Kidney epithelial cell (primary cell): ENCODE data around the gene ADCY10. TPM values are rescaled to one million over a fixed set of nuclear protein-coding genes. Genes with fewer than 3 reads are reported as not detected.
A peak's percentile ranks its signal among the peaks of the same experiment; 100 is the strongest.

Experiments used
- DNase-seq: peaks from one replicate; pipeline ENCODE4 v3.0.0-alpha.2; 2010; ENCODE audit warnings: low read depth
- H3K27me3 ChIP-seq: 2 replicates; pipeline ENCODE4 v1.6.0; 2011; ENCODE audit warnings: low read length; ENCODE audit not compliant: control insufficient read depth, insufficient read depth
- H3K36me3 ChIP-seq: 2 replicates; pipeline ENCODE4 v1.5.1; 2011; ENCODE audit warnings: low read length; ENCODE audit not compliant: control insufficient read depth, insufficient read depth
- H3K4me3 ChIP-seq: 2 replicates; pipeline ENCODE4 v1.5.1; 2011; ENCODE audit warnings: low read depth, mild to moderate bottlenecking, control low read depth, low read length
- total RNA-seq: library from RNA; depleted of rRNA; stranded (reverse); fragments of >200 nt; gene quantifications from 2 replicates; pipeline ENCODE4 v1.2.3, GENCODE V29; 2015
- TF ChIP-seq, protein P1 (sequence below): IDR thresholded peaks from 2 replicates; pipeline ENCODE4 v1.5.1; 2011; ENCODE audit warnings: mild to moderate bottlenecking, moderate library complexity, low read length, control low read depth, inconsistent platforms; ENCODE audit not compliant: insufficient read depth, poor library complexity, severe bottlenecking

Gene ADCY10
- total RNA-seq, 1 donor from 2014 or later: not detected

DNA sequence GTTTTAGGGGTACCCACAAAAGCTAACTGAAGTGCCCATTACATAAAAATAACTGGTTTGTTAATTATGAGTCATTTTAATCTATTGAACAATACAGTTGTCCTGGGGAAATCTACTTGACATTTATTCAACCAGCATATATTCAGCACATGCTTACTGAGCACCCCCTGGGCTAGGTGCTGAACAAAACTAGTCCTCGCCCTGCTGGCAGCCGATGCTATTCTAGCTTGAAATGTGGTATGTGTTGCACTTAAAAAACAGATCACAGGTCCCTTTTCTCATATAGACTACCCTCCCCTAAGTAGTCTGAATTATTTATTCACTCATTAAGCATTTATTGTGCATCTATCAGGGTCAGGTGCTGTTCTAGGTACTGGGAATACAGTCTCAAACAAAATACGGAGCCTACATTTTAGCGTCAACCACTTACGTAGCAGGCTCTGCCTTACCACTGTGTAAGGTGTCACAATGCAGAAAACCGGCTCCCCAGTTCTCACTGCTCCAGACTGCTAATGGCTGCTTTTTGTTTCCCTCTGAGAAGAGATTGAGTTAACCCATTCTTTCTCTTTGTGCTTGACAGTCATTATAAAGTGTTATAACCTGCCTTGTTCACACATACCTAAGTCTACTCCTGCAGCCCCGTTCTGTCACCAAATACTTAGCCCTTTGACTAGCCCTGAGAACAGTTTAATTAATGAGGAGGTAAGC lies 57.1 kb downstream of the ADCY10 start:
- H3K4me3 ChIP-seq: no peak overlapping the region
- no peak for DNase-seq
- H3K36me3 ChIP-seq: no peaks in the 10 kb centered on the region
- TF ChIP-seq, protein P1, sequence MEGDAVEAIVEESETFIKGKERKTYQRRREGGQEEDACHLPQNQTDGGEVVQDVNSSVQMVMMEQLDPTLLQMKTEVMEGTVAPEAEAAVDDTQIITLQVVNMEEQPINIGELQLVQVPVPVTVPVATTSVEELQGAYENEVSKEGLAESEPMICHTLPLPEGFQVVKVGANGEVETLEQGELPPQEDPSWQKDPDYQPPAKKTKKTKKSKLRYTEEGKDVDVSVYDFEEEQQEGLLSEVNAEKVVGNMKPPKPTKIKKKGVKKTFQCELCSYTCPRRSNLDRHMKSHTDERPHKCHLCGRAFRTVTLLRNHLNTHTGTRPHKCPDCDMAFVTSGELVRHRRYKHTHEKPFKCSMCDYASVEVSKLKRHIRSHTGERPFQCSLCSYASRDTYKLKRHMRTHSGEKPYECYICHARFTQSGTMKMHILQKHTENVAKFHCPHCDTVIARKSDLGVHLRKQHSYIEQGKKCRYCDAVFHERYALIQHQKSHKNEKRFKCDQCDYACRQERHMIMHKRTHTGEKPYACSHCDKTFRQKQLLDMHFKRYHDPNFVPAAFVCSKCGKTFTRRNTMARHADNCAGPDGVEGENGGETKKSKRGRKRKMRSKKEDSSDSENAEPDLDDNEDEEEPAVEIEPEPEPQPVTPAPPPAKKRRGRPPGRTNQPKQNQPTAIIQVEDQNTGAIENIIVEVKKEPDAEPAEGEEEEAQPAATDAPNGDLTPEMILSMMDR: no peak
- no peaks in the 10 kb centered on the region for H3K27me3 ChIP-seq

DNA sequence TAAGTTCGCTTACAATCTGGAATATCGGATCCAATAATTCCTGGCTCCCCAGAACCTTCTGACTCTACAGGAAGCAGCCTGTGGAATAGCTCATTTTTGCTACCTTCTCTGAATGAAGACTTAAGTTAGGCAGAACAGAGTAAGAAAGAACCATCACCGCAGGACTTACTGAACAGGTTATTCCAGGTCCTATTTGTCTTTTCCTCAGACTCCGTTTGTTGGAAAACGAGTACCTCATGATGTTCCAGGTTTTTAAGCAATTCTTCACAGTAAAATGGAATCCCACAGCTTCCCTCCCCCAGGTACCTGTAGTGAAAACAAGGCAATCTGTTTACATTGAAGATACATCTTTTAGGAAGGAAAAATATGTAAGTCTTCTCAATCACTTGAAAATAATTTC lies 59.8 kb downstream of the ADCY10 start:
- TF ChIP-seq, protein P1: no peak
- H3K4me3 ChIP-seq: no peak overlapping the region
- no peaks in the 10 kb centered on the region for H3K36me3 ChIP-seq
- no peaks in the 10 kb centered on the region for H3K27me3 ChIP-seq
- DNase-seq: no peak

DNA sequence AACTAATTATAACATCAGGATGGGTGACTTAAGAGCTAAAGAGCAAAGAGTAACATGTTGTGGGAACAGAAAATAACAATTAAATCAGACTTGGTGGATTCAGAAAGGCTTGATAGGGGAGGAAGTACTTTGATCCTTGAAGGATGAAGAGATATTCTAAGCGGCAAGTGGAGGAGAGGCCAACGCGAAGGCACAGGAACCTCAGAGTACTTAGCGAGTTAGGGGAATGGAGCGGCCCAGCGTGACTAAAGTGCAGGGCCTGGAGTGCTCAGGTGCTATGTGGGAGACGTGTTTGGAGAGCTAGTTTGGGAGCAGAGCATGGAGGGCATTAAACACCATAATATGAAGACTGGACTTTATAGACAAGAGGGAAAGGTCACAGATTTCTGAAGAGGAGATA lies 64.3 kb downstream of the ADCY10 start:
- H3K4me3 ChIP-seq: no peak overlapping the region
- no peaks in the 10 kb centered on the region for H3K27me3 ChIP-seq
- H3K36me3 ChIP-seq: no peaks in the 10 kb centered on the region
- TF ChIP-seq, protein P1: no peak
- peak; percentile 19 for DNase-seq

DNA sequence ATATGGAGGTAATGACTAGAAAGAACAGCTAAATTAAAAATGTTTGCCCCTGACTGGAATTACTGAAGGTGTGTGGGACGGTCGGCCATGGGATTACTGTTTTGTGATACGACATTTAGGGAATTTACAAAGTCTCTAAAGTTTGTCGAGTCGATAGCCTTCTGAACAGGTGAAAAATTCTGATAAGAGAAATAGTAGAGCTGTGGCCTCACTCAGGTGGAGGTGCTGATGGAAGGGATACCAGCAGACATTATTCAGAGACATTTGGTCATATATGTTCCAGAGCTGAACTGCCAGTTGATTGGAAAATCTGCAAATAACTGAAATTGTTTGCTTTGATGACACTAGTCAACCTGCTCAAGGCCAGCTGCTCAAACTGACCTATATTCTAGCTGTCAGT lies 71.1 kb downstream of the ADCY10 start:
- no peaks in the 10 kb centered on the region for H3K36me3 ChIP-seq
- H3K4me3 ChIP-seq: no peak overlapping the region
- TF ChIP-seq, protein P1: no peak
- no peak for DNase-seq
- no peaks in the 10 kb centered on the region for H3K27me3 ChIP-seq

DNA sequence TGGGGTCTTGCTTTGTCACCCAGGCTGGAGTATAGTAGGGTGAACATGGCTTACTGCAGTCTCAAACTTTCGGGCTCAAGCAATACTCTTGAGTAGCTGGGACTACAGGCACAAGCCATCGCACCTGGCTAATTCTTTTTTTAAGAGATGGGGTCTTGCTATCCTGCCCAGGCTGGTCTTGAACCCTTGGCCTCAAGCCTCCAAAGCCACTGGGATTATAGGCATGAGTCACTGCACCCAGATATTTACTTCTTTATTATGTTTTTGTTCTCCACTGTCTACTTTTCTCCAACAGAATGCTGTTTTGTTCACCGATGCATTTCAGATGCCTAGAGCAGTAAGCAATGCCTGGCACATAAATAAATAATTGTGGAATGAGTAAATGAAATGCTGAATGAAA lies 72.4 kb downstream of the ADCY10 start:
- H3K36me3 ChIP-seq: no peaks in the 10 kb centered on the region
- DNase-seq: no peak
- H3K27me3 ChIP-seq: no peaks in the 10 kb centered on the region
- TF ChIP-seq, protein P1: no peak
- H3K4me3 ChIP-seq: no peak overlapping the region

DNA sequence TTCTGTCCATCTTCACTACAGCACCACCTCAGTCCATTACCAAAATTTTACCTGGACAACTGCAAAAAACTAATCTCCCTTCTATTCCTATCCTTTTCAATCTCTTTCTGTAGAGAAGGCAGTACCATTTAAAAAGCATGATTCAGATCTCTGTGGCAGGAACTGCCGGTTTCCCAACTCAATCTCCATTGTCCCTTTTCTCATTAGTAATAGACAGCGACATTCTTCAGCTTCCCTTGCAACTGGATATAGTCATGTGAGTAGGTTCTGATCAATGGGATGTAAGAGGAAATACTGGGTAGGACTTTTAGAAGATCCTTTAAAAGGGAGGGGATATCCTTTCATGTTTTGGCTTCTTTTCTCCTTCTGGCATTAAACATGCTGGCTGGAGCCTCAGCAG lies 74.9 kb downstream of the ADCY10 start:
- no peaks in the 10 kb centered on the region for H3K36me3 ChIP-seq
- no peak overlapping the region for H3K4me3 ChIP-seq
- H3K27me3 ChIP-seq: no peaks in the 10 kb centered on the region
- DNase-seq: no peak
- TF ChIP-seq, protein P1: no peak
